ENCODE measurements around the gene AXIN2.
"Not testable (repeated sequence)": the region's sequence is repeated elsewhere in the genome, so short reads cannot be mapped to it uniquely, and the experiment has no call there.

The AXIN2 gene

GRCh38 chr17:65537845-65538674 is 23.4 kb downstream of the AXIN2 start:
- DNase-seq (ENCODE audit: low spot score): no peak

GRCh38 chr17:65537343-65537844 is 24.1 kb downstream of the AXIN2 start:
- DNase-seq (ENCODE audit: low spot score): no peak

- DNase-seq (ENCODE audit: low spot score): no peak
These were observed 24.7 kb downstream of the AXIN2 start for GRCh38 chr17:65536573-65537342.

GRCh38 chr17:65535777-65536572 is 25.5 kb downstream of the AXIN2 start:
- DNase-seq (ENCODE audit: low spot score): no peak

GRCh38 chr17:65533852-65534457 is 27.5 kb downstream of the AXIN2 start:
- no peak for DNase-seq (ENCODE audit: low spot score)

- no peak for DNase-seq (ENCODE audit: low spot score)
These were observed 28.2 kb downstream of the AXIN2 start for GRCh38 chr17:65533056-65533745.

- no peak for DNase-seq (ENCODE audit: low spot score)
These were observed 29.2 kb downstream of the AXIN2 start for GRCh38 chr17:65532101-65532890.

GRCh38 chr17:65531256-65532100 is 30.0 kb downstream of the AXIN2 start:
- no peak for DNase-seq (ENCODE audit: low spot score)

GRCh38 chr17:65530523-65531255 is 30.8 kb downstream of the AXIN2 start:
- DNase-seq (ENCODE audit: low spot score): no peak

- no peak for DNase-seq (ENCODE audit: low spot score)
These were observed 31.5 kb downstream of the AXIN2 start for GRCh38 chr17:65529761-65530522.

GRCh38 chr17:65529040-65529633 is 32.3 kb downstream of the AXIN2 start:
- DNase-seq (ENCODE audit: low spot score): no peak

- DNase-seq (ENCODE audit: low spot score): no peak
These were observed 33.4 kb downstream of the AXIN2 start for GRCh38 chr17:65527857-65528591.

GRCh38 chr17:65527381-65527780 is 34.1 kb downstream of the AXIN2 start:
- no peak for DNase-seq (ENCODE audit: low spot score)

- DNase-seq (ENCODE audit: low spot score): not testable (repeated sequence)
These were observed 34.6 kb downstream of the AXIN2 start for GRCh38 chr17:65526854-65527253.

- no peak for DNase-seq (ENCODE audit: low spot score)
These were observed 37.4 kb downstream of the AXIN2 start for GRCh38 chr17:65523853-65524664.

GRCh38 chr17:65523411-65523810 is 38.0 kb downstream of the AXIN2 start:
- DNase-seq (ENCODE audit: low spot score): no peak

Measured in SK-N-DZ (cell line).